ENCODE data around the gene SAT2. TPM values are rescaled to one million over a fixed set of nuclear protein-coding genes. Genes with fewer than 3 reads are reported as not detected.

SAT2 gene
- total RNA-seq, 2 experiments from 2014 or later = 18.5 to 23.6 TPM

DNA sequence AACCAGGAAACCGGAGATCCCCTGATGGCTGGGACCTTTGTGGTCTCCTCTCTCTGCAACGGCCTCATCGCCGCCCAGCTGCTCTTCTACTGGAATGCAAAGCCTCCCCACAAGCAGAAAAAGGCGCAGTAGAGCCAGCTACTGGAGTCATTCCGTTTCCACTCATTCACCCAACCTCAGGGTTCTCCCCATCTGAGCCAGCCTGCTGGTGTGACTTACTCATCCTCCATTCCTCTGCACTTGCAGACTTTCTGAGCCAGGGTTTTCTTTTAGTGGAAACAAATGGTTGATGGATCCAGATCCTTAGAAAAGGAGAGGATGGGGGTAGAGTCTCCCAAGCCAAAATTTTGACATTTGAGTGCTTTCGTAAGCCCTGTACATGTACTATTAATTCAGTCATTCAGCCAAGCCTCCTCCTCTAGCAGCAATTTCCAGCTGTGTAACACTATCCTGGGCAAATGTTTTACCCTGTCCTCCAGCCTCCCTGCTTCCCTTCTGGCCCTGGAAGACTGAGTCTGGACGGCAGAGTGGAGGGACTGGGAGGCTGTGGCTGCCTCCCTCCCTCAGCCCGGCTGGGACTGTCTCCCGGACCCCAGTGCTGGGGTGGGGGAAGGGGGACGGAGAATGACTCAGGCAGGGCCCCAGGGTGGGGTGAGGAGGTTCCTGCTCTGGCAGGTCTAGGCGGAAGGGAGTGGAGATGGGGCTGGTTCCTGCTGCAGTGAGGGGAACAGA, 40.0 kb downstream of the SAT2 start:
- Mint-ChIP-seq H3K36me3 (ENCODE audit: low read depth) (peaks cover 29% of the 10 kb centered on the region), H3K4me3 (no peak overlapping the region), H3K27ac (peak overlapping the region; percentile 46), H3K27me3 (no peaks in the 10 kb centered on the region), H3K4me1 (peaks cover 28% of the 10 kb centered on the region), H3K9me3 (no peaks in the 10 kb centered on the region)
- no peak for DNase-seq
- CTCF ChIA-PET = interaction anchor here (1.0 to 2.4 kb wide), 2 partner anchors 73 to 100 kb away, joined by 4 to 18 read pairs; partner anchors contain the start of genes TP53 and WRAP53
- POLR2A ChIA-PET = interaction anchor here (0.6 kb wide), 1 partner anchor 11 kb away, joined by 3 read pairs; no protein-coding TSS in a partner anchor

DNA sequence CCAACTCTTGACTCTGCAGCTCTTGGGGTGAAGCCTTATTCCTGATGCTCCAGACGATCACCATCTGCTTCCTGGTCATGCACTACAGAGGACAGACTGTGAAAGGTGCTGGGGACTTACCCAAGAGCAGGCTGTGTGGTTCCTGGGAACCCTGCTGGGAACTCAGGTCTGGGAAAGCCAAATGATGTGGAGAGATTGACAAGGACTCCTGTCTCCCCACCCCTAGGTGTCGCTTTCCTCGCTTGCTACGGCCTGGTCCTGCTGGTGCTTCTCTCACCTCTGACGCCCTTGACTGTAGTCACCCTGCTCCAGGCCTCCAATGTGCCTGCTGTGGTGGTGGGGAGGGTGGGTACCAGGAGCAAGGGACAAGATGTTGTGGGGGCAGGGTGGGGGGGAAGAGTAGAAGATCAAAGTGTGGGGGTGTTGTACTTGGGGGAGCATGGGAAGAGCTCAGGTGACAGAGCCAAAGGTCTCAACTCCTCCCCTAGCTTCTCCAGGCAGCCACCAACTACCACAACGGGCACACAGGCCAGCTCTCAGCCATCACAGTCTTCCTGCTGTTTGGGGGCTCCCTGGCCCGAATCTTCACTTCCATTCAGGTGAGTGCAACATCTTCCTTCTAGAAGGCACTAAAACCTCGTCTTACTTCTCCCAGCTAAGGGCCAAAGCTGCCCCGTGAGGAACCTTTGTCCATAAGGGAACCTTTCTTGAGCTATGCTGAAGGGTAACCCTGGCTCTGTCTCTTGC, 40.8 kb downstream of the SAT2 start:
- POLR2A ChIA-PET = interaction anchor here (0.6 kb wide), 1 partner anchor 36 kb away, joined by 3 read pairs; no protein-coding TSS in a partner anchor
- CTCF ChIA-PET = interaction anchor here (1.0 to 3.9 kb wide), 3 partner anchors 15 to 101 kb away, joined by 4 to 15 read pairs (median 5); partner anchors contain the start of genes TP53 and WRAP53
- Mint-ChIP-seq H3K27me3 (no peaks in the 10 kb centered on the region), H3K4me1 (peaks cover 35% of the 10 kb centered on the region), H3K4me3 (no peak overlapping the region), H3K9me3 (no peaks in the 10 kb centered on the region), H3K36me3 (ENCODE audit: low read depth) (peaks cover 36% of the 10 kb centered on the region), H3K27ac (peak overlapping the region; percentile 46)
- no peak for DNase-seq

DNA sequence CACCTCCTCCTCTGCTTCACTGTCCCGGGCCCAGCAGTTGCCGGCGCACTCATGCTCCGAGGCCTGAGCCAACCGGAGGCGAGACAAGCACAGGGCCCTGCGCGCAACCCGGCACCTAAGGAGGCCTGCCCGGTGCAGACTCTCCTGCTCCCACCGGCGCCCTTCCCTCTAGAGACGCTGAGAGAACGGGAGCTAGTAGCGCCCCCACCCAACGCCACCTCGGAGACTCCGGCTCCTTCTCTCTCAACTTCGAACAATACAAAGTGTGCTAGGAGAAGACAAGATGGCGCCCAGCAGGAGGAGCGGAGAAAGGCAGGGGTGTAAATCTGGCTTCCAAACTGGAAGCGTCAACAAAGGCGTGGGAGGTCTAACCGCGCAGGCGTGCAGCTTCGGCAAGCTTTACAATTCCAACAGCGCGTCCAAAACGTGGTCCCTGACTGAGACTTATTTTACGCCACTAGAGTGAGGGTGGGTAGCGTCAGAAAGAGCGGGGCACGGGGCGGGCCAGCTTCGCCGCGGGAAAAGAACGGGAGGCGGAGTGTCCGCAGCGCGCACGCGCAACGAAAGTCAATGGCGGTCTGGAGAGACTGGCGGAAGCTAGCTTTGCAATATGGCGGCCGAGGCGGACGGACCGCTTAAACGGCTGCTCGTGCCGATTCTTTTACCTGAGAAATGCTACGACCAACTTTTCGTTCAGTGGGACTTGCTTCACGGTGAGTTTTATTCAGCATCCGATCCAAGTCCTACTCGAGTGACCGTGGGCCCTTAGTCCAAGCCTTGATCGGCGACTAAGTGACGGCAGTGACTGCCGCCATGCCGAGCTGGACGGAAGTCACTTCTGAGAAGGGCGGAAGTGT, 44.1 kb downstream of the SAT2 start, which contains the start of gene MPDU1:
Gene MPDU1 (plus strand): TSS at position 600 of the 857 bp plus-strand sequence. CDS start 11 bp downstream, at position 611.
- H3K4me1 Mint-ChIP-seq = peaks cover 63% of the 10 kb centered on the region
- H3K9me3 Mint-ChIP-seq = no peaks in the 10 kb centered on the region
- ChIA-PET POLR2A (interaction anchor here (0.7 to 1.3 kb wide), 4 partner anchors 10 to 254 kb away, joined by 3 to 8 read pairs (median 3); partner anchors contain the start of genes NEURL4 and TP53), CTCF (interaction anchor here (0.8 to 3.9 kb wide), 11 partner anchors 9 to 254 kb away, joined by 3 to 15 read pairs (median 4); partner anchors contain the start of genes FXR2, TP53 and WRAP53)
- peaks cover 47% of the 10 kb centered on the region for H3K36me3 Mint-ChIP-seq (ENCODE audit: low read depth)
- peak; percentile 95 for DNase-seq
- peak within 1 kb of the TSS; percentile 99 for H3K27ac Mint-ChIP-seq
- peak within 1 kb of the TSS; percentile 92 for H3K4me3 Mint-ChIP-seq
- no peaks in the 10 kb centered on the region for H3K27me3 Mint-ChIP-seq

DNA sequence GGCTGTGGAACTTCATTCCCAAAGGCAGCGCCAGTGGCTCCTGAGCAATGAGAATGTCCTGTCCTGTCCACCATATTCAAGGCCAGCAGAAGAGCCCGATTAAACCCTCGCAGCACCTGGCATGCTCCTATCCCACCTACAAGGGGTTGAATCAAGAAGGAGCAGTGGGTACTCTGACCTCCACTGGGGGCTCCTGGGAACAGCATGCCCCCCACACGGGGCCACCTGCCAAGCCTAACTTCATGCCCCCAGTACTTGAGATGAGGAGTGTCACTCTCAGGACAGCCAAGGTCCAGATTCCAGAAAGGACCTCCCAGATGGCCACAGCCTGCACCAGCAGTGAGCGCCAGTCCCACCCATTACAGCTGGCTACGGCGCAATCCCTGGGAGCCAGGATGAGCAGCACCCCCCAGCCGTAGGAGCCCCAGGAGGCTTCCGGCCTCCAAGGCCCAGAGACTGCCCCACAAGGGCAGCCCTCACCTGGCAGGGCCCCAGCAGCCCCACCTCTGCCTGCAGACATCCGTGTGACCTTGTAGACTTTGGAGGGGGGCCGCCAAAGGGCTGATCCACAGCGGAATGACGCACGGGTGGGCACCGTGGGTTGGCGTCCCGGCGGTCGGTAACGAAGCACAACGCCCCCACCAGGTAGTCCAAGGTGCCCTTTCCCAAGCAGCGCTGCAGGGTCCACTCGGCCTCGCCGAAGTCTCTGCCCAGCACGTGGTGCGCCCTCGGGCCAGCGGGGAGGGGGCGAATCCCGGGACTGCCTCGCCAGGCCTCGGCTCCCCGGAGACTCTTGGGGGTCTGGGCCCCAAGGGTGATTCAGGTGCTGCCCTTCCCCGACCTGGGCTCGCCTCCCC, 45.0 kb downstream of the SAT2 start:
- peak overlapping the region; percentile 99 for H3K27ac Mint-ChIP-seq
- peaks cover 50% of the 10 kb centered on the region for H3K36me3 Mint-ChIP-seq (ENCODE audit: low read depth)
- peaks cover 71% of the 10 kb centered on the region for H3K4me1 Mint-ChIP-seq
- no peak for DNase-seq
- H3K27me3 Mint-ChIP-seq = no peaks in the 10 kb centered on the region
- CTCF ChIA-PET = interaction anchor here (1.0 to 3.9 kb wide), 7 partner anchors 9 to 253 kb away, joined by 3 to 15 read pairs (median 4); partner anchors contain the start of genes FXR2, TP53 and WRAP53
- peak overlapping the region; percentile 92 for H3K4me3 Mint-ChIP-seq
- POLR2A ChIA-PET = no interaction called here
- no peaks in the 10 kb centered on the region for H3K9me3 Mint-ChIP-seq

DNA sequence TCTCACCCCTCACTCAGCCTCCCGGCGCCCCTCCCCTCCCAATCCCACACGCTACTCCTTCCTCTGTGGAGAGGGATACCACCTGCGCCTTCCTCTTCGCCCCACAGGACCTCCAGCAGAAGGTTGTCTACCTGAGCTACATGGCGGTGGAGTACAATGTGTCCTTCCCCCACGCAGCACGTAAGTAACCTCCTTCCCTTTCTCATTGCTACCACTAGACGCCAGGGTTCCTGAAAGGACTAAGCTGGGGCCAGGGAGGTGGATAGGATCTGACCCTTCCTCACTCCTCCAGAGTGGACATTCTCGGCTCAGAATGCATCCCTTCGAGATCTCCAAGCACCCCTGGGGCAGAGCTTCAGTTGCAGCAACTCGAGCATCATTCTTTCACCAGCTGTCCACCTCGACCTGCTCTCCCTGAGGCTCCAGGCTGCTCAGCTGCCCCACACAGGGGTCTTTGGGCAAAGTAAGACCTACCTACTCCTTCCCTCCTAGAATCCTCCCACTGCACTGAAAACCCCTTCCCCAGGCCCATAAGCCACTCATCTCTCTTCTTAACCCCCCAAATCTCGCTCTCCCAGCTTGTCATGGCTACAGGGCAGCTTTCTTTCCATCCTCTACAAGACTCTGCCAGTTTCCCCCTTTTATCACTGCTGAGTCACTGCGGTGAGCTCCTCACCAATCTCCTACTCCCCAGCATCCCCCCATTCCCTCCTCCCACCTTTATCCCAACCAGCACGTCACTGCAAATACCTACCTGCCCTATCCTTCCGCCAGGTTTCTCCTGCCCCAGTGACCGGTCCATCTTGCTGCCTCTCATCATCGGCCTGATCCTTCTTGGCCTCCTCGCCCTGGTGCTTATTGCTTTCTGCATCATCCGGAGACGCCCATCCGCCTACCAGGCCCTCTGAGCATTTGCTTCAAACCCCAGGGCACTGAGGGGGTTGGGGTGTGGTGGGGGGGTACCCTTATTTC, 46.7 kb downstream of the SAT2 start:
- Mint-ChIP-seq H3K4me3 (peak overlapping the region; percentile 12), H3K27me3 (no peaks in the 10 kb centered on the region), H3K4me1 (peaks cover 88% of the 10 kb centered on the region), H3K9me3 (no peaks in the 10 kb centered on the region), H3K27ac (peak overlapping the region; percentile 76), H3K36me3 (ENCODE audit: low read depth) (peaks cover 62% of the 10 kb centered on the region)
- ChIA-PET CTCF (interaction anchor here (1.3 to 3.5 kb wide), 5 partner anchors 9 to 144 kb away, joined by 4 to 14 read pairs (median 6); partner anchors contain the start of genes SENP3, SOX15, TP53 and WRAP53), POLR2A (no interaction called here)
- DNase-seq = no peak

DNA sequence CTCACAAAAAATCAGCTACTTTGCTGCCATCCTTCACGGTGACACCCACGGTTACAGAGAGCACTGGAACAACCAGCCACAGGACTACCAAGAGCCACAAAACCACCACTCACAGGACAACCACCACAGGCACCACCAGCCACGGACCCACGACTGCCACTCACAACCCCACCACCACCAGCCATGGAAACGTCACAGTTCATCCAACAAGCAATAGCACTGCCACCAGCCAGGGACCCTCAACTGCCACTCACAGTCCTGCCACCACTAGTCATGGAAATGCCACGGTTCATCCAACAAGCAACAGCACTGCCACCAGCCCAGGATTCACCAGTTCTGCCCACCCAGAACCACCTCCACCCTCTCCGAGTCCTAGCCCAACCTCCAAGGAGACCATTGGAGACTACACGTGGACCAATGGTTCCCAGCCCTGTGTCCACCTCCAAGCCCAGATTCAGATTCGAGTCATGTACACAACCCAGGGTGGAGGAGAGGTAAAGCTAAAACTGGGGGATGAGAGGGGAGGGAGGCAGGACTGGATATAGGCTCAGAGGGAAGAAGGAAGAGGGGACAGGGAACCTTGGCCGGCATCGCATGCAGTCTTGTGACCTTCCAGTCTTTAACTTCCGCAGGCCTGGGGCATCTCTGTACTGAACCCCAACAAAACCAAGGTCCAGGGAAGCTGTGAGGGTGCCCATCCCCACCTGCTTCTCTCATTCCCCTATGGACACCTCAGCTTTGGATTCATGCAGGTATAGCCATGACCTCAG, 47.6 kb downstream of the SAT2 start:
- no peak for DNase-seq
- no peaks in the 10 kb centered on the region for H3K27me3 Mint-ChIP-seq
- ChIA-PET CTCF (interaction anchor here (0.5 to 3.5 kb wide), 5 partner anchors 10 to 143 kb away, joined by 3 to 14 read pairs (median 6); partner anchors contain the start of genes SENP3, SOX15, TP53 and WRAP53), POLR2A (no interaction called here)
- no peak overlapping the region for H3K4me3 Mint-ChIP-seq
- H3K27ac Mint-ChIP-seq = peak overlapping the region; percentile 76
- H3K9me3 Mint-ChIP-seq = no peaks in the 10 kb centered on the region
- H3K4me1 Mint-ChIP-seq = peaks cover 88% of the 10 kb centered on the region
- H3K36me3 Mint-ChIP-seq (ENCODE audit: low read depth) = peaks cover 68% of the 10 kb centered on the region

DNA sequence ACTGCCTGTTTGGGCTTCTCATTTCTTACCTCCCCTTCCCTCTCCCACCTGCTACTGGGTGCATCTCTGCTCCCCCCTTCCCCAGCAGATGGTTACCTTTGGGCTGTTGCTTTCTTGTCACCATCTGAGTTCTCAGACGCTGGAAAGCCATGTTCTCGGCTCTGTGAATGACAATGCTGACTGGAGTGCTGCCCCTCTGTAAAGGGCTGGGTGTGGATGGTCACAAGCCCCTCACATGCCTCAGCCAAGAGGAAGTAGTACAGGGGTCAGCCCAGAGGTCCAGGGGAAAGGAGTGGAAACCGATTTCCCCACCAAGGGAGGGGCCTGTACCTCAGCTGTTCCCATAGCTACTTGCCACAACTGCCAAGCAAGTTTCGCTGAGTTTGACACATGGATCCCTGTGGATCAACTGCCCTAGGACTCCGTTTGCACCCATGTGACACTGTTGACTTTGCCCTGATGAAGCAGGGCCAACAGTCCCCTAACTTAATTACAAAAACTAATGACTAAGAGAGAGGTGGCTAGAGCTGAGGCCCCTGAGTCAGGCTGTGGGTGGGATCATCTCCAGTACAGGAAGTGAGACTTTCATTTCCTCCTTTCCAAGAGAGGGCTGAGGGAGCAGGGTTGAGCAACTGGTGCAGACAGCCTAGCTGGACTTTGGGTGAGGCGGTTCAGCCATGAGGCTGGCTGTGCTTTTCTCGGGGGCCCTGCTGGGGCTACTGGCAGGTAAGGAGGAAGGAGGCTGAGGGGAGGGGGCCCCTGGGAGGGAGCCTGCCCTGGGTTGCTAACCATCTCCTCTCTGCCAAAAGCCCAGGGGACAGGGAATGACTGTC, 48.4 kb downstream of the SAT2 start, which contains the start of gene CD68:
Gene CD68 (plus strand): TSS at position 638 of the 833 bp plus-strand sequence. CDS start 40 bp downstream, at position 678.
- H3K36me3 Mint-ChIP-seq (ENCODE audit: low read depth) = peaks cover 71% of the 10 kb centered on the region
- CTCF ChIA-PET = interaction anchor here (1.6 to 3.5 kb wide), 3 partner anchors 18 to 142 kb away, joined by 5 to 14 read pairs (median 14); partner anchors contain the start of genes SENP3, TP53 and WRAP53
- H3K9me3 Mint-ChIP-seq = no peaks in the 10 kb centered on the region
- peaks cover 89% of the 10 kb centered on the region for H3K4me1 Mint-ChIP-seq
- POLR2A ChIA-PET = no interaction called here
- DNase-seq = peak; percentile 52
- no peaks in the 10 kb centered on the region for H3K27me3 Mint-ChIP-seq
- peak within 1 kb of the TSS; percentile 16 for H3K4me3 Mint-ChIP-seq
- peak within 1 kb of the TSS; percentile 80 for H3K27ac Mint-ChIP-seq

DNA sequence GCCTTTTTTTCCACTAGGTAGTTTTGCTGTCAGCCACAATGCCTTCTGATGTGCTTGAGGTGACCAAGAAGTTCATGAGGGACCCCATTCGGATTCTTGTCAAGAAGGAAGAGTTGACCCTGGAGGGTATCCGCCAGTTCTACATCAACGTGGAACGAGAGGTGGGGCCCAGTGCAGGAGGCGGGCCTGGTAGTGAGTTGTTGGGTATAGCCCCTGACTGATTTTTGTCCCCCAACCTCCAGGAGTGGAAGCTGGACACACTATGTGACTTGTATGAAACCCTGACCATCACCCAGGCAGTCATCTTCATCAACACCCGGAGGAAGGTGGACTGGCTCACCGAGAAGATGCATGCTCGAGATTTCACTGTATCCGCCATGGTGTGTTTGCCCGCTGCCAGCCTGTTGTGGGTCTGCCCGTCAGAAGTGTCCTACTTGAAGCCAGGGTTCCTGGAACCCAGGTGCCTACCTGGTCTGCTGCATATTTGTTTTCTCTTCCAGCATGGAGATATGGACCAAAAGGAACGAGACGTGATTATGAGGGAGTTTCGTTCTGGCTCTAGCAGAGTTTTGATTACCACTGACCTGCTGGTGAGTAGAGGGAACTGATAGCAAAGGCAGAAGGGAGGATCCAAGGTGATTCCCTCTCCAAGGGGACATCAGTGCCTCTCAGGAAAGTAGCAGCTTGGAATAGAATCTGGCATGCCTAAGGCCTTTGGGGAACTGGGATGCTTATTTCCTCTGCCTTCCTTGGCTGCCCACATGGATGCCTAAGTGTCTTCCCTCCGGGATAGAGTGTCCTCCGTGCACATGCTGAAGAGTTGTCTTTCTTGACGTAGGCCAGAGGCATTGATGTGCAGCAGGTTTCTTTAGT, 50.1 kb downstream of the SAT2 start:
- H3K4me1 Mint-ChIP-seq = peaks cover 85% of the 10 kb centered on the region
- DNase-seq = no peak
- no peaks in the 10 kb centered on the region for H3K9me3 Mint-ChIP-seq
- peaks cover 81% of the 10 kb centered on the region for H3K36me3 Mint-ChIP-seq (ENCODE audit: low read depth)
- no peaks in the 10 kb centered on the region for H3K27me3 Mint-ChIP-seq
- no peak overlapping the region for H3K4me3 Mint-ChIP-seq
- no peak overlapping the region for H3K27ac Mint-ChIP-seq
- ChIA-PET POLR2A (interaction anchor here (0.7 kb wide), 1 partner anchor 10 kb away, joined by 3 read pairs; no protein-coding TSS in a partner anchor), CTCF (interaction anchor here (0.6 to 0.9 kb wide), 3 partner anchors 27 to 122 kb away, joined by 3 to 4 read pairs (median 3); no protein-coding TSS in a partner anchor)

All from activated CD4-positive, alpha-beta T cell treated with anti-CD3 and anti-CD28 coated beads, Interleukin-2, amount 10 ng/mL, durations not matched to agents 7 days and 5 days (primary cell).